ENCODE data around the gene TWF2. TPM values are rescaled to one million over a fixed set of nuclear protein-coding genes. Genes with fewer than 3 reads are reported as not detected.

The TWF2 gene
- total RNA-seq, 1 donor from 2014 or later, result 98.6 TPM

- Mint-ChIP-seq H3K36me3 (ENCODE audit: low read depth) (peaks cover 35% of the 10 kb centered on the region), H3K27ac (peak overlapping the region; percentile 92), H3K4me1 (ENCODE audit: low read depth) (peaks cover 81% of the 10 kb centered on the region)
Measured at GRCh38 chr3:52243791-52244628, 5.1 kb upstream of the TWF2 start.

GRCh38 chr3:52242039-52242438 is 3.1 kb upstream of the TWF2 start:
- peak overlapping the region; percentile 57 for H3K4me3 Mint-ChIP-seq
- no peaks in the 10 kb centered on the region for H3K27me3 Mint-ChIP-seq (ENCODE audit: insufficient read depth)

More at GRCh38 chr3:52243791-52244628, 5.1 kb upstream of the TWF2 start:
- Mint-ChIP-seq H3K4me3 (peak overlapping the region; percentile 78), H3K27me3 (ENCODE audit: insufficient read depth) (no peaks in the 10 kb centered on the region), H3K9me3 (peaks cover 3% of the 10 kb centered on the region)
- no peak for DNase-seq (ENCODE audit: low spot score)
- intact Hi-C loops (cut with micrococcal nuclease), result loop anchor here (1.0 kb wide), 1 partner anchor 9 kb away; no protein-coding TSS in a partner anchor

GRCh38 chr3:52240886-52241370 is 2.0 kb upstream of the TWF2 start:
- H3K9me3 Mint-ChIP-seq, result peaks cover 3% of the 10 kb centered on the region
- peaks cover 17% of the 10 kb centered on the region for H3K36me3 Mint-ChIP-seq (ENCODE audit: low read depth)
- peaks cover 78% of the 10 kb centered on the region for H3K4me1 Mint-ChIP-seq (ENCODE audit: low read depth)
- H3K27ac Mint-ChIP-seq, result peak overlapping the region; percentile 98
- intact Hi-C loops (cut with micrococcal nuclease), result loop anchor here (1.0 kb wide), 2 partner anchors 30 to 36 kb away; no protein-coding TSS in a partner anchor
- peak overlapping the region; percentile 95 for H3K4me3 Mint-ChIP-seq
- no peaks in the 10 kb centered on the region for H3K27me3 Mint-ChIP-seq (ENCODE audit: insufficient read depth)
- DNase-seq (ENCODE audit: low spot score), result no peak

More at GRCh38 chr3:52242039-52242438, 3.1 kb upstream of the TWF2 start:
- Mint-ChIP-seq H3K27ac (peak overlapping the region; percentile 88), H3K4me1 (ENCODE audit: low read depth) (peaks cover 78% of the 10 kb centered on the region), H3K36me3 (ENCODE audit: low read depth) (peaks cover 20% of the 10 kb centered on the region), H3K9me3 (peaks cover 3% of the 10 kb centered on the region)
- DNase-seq (ENCODE audit: low spot score), result no peak
- intact Hi-C loops (cut with micrococcal nuclease), result no loop called here

GRCh38 chr3:52240059-52240885 is 1.3 kb upstream of the TWF2 start:
- Mint-ChIP-seq H3K4me3 (peak overlapping the region; percentile 95), H3K4me1 (ENCODE audit: low read depth) (peaks cover 78% of the 10 kb centered on the region), H3K27ac (peak overlapping the region; percentile 98), H3K36me3 (ENCODE audit: low read depth) (peaks cover 17% of the 10 kb centered on the region), H3K27me3 (ENCODE audit: insufficient read depth) (no peaks in the 10 kb centered on the region), H3K9me3 (peaks cover 3% of the 10 kb centered on the region)
- DNase-seq (ENCODE audit: low spot score), result peak; percentile 47
- intact Hi-C loops (cut with micrococcal nuclease), result loop anchor here (1.0 kb wide), 2 partner anchors 31 to 37 kb away; no protein-coding TSS in a partner anchor

- H3K36me3 Mint-ChIP-seq (ENCODE audit: low read depth), result peaks cover 15% of the 10 kb centered on the region
- H3K9me3 Mint-ChIP-seq, result peaks cover under 1% of the 10 kb centered on the region
- peak overlapping the region; percentile 95 for H3K4me3 Mint-ChIP-seq
- intact Hi-C loops (cut with micrococcal nuclease), result no loop called here
- peaks cover 71% of the 10 kb centered on the region for H3K4me1 Mint-ChIP-seq (ENCODE audit: low read depth)
- H3K27me3 Mint-ChIP-seq (ENCODE audit: insufficient read depth), result no peaks in the 10 kb centered on the region
- peak overlapping the region; percentile 94 for H3K27ac Mint-ChIP-seq
- no peak for DNase-seq (ENCODE audit: low spot score)
Measured at GRCh38 chr3:52238193-52238760, 681 bp downstream of the TWF2 start.

GRCh38 chr3:52237657-52238172 is 1.2 kb downstream of the TWF2 start:
- no peak for DNase-seq (ENCODE audit: low spot score)
- H3K27ac Mint-ChIP-seq, result peak overlapping the region; percentile 73
- intact Hi-C loops (cut with micrococcal nuclease), result no loop called here
- no peaks in the 10 kb centered on the region for H3K9me3 Mint-ChIP-seq
- no peaks in the 10 kb centered on the region for H3K27me3 Mint-ChIP-seq (ENCODE audit: insufficient read depth)
- H3K4me3 Mint-ChIP-seq, result peak overlapping the region; percentile 95
- peaks cover 66% of the 10 kb centered on the region for H3K4me1 Mint-ChIP-seq (ENCODE audit: low read depth)
- peaks cover 15% of the 10 kb centered on the region for H3K36me3 Mint-ChIP-seq (ENCODE audit: low read depth)

- H3K4me3 Mint-ChIP-seq, result peak overlapping the region; percentile 73
- DNase-seq (ENCODE audit: low spot score), result no peak
Measured at GRCh38 chr3:52237006-52237656, 1.8 kb downstream of the TWF2 start.

GRCh38 chr3:52236424-52236886 is 2.5 kb downstream of the TWF2 start:
- intact Hi-C loops (cut with micrococcal nuclease), result no loop called here
- no peaks in the 10 kb centered on the region for H3K27me3 Mint-ChIP-seq (ENCODE audit: insufficient read depth)
- no peak for DNase-seq (ENCODE audit: low spot score)
- no peak overlapping the region for H3K27ac Mint-ChIP-seq
- peaks cover 16% of the 10 kb centered on the region for H3K36me3 Mint-ChIP-seq (ENCODE audit: low read depth)
- peaks cover 70% of the 10 kb centered on the region for H3K4me1 Mint-ChIP-seq (ENCODE audit: low read depth)
- H3K9me3 Mint-ChIP-seq, result no peaks in the 10 kb centered on the region
- H3K4me3 Mint-ChIP-seq, result peak overlapping the region; percentile 53

More at GRCh38 chr3:52237006-52237656, 1.8 kb downstream of the TWF2 start:
- Mint-ChIP-seq H3K27ac (peak overlapping the region; percentile 73), H3K4me1 (ENCODE audit: low read depth) (peaks cover 69% of the 10 kb centered on the region), H3K36me3 (ENCODE audit: low read depth) (peaks cover 15% of the 10 kb centered on the region), H3K27me3 (ENCODE audit: insufficient read depth) (no peaks in the 10 kb centered on the region), H3K9me3 (no peaks in the 10 kb centered on the region)
- intact Hi-C loops (cut with micrococcal nuclease), result no loop called here

GRCh38 chr3:52234516-52235447 is 4.2 kb downstream of the TWF2 start:
- Mint-ChIP-seq H3K36me3 (ENCODE audit: low read depth) (peaks cover 16% of the 10 kb centered on the region), H3K27ac (peak overlapping the region; percentile 58), H3K27me3 (ENCODE audit: insufficient read depth) (no peaks in the 10 kb centered on the region), H3K4me1 (ENCODE audit: low read depth) (peaks cover 57% of the 10 kb centered on the region), H3K9me3 (no peaks in the 10 kb centered on the region), H3K4me3 (peak overlapping the region; percentile 28)
- intact Hi-C loops (cut with micrococcal nuclease), result no loop called here
- DNase-seq (ENCODE audit: low spot score), result no peak

- no peaks in the 10 kb centered on the region for H3K27me3 Mint-ChIP-seq (ENCODE audit: insufficient read depth)
- H3K4me3 Mint-ChIP-seq, result no peak overlapping the region
- peaks cover 51% of the 10 kb centered on the region for H3K4me1 Mint-ChIP-seq (ENCODE audit: low read depth)
- intact Hi-C loops (cut with micrococcal nuclease), result no loop called here
- DNase-seq (ENCODE audit: low spot score), result no peak
- H3K36me3 Mint-ChIP-seq (ENCODE audit: low read depth), result peaks cover 14% of the 10 kb centered on the region
- peak overlapping the region; percentile 29 for H3K27ac Mint-ChIP-seq
- H3K9me3 Mint-ChIP-seq, result no peaks in the 10 kb centered on the region
Measured at GRCh38 chr3:52233968-52234367, 5.0 kb downstream of the TWF2 start.

GRCh38 chr3:52233108-52233591 is 5.8 kb downstream of the TWF2 start:
- no peaks in the 10 kb centered on the region for H3K9me3 Mint-ChIP-seq
- intact Hi-C loops (cut with micrococcal nuclease), result no loop called here
- H3K27me3 Mint-ChIP-seq (ENCODE audit: insufficient read depth), result no peaks in the 10 kb centered on the region
- H3K4me1 Mint-ChIP-seq (ENCODE audit: low read depth), result peaks cover 47% of the 10 kb centered on the region
- no peak overlapping the region for H3K4me3 Mint-ChIP-seq
- no peak for DNase-seq (ENCODE audit: low spot score)
- H3K36me3 Mint-ChIP-seq (ENCODE audit: low read depth), result peaks cover 14% of the 10 kb centered on the region
- H3K27ac Mint-ChIP-seq, result no peak overlapping the region

Measured in activated T-helper 1 cell treated with anti-CD3 and anti-CD28 coated beads, Interleukin-12 subunit alpha, Interleukin-12 subunit beta, Interleukin-2, Interleukin-4 antibody, amounts not matched to agents 30 ng/mL and 10 ng/mL and 1 ng/mL, durations not matched to agents 14 hours and 24 hours and 36 hours (primary cell).